SHP77 treated with DMSO at 0.1 percent for 48 hours (cell line): Measurements from ENCODE around the gene AGO3.
"Not testable (repeated sequence)": the region's sequence is repeated elsewhere in the genome, so short reads cannot be mapped to it uniquely, and the experiment has no call there.

Experiments used
- DNase-seq: peaks from one replicate; lab custom pipeline; 2025; lab: John Stamatoyannopoulos, UW

The AGO3 gene

DNA sequence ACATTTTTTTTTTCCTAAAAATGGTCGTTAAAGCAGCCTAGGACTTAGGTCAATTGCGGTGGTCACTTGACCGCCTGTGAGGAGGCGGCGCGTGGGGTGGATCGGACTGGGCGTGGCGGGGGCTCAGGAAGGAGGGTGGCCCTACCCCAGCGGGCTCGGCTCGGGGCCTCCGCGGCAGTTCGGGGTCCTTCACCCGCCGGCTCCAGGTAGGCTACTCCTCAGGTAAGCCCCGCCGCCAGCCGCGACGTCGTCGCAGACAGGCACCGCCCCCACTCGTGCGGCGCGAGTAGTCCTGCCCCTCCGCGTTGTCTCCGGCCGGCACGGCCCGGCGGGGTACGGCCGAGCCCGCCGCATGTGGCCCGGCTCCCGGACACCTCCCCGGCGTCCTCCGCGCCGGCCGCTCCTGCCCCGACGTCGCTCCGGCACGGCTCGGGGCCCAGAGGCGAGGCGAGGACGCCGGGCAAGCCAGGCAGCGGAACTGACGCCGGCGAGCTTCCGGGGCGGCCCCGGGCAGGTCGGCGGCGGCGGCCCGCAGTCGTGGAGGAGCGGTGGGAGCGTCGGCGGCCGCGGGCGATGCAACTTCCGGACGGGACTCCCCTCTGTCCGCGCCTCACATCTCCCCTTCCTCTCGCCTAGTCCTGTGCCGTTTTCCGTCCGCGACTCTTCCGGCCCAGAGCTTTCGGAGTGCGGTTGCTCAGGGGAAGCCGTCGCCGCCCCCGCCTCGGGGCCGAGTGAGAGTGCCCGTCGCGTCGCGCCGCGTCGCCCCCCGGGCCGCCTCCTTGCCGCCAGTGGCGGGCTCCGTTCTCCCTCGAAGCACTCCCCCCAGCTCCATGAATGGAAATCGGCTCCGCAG lies at the start of gene AGO3:
Gene AGO3 (plus strand): TSS at position 513 of the 853 bp plus-strand sequence. CDS start 322 bp downstream, at position 835.
- peak; percentile 64 for DNase-seq

DNA sequence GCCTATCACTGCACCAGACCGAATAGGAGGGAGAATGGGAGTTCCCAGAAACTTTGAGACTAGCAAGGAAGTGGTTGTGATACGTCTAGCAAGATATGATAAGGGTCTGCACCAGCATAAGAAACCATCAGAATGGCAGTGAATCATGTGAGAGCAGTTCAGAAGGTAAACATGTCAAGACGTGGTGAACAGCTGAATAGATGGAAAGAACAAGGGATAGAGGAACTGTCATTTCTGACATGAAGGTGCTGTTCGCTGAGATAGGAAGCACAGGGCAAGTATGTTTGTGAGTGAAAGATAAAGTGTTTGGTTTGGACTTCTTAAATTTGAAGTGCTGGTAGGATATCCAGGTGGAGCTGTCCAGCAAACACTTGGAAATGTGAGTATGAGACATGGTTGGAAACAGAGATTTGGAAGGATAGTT lies 49.0 kb upstream of the AGO3 start:
- no peak for DNase-seq

DNA sequence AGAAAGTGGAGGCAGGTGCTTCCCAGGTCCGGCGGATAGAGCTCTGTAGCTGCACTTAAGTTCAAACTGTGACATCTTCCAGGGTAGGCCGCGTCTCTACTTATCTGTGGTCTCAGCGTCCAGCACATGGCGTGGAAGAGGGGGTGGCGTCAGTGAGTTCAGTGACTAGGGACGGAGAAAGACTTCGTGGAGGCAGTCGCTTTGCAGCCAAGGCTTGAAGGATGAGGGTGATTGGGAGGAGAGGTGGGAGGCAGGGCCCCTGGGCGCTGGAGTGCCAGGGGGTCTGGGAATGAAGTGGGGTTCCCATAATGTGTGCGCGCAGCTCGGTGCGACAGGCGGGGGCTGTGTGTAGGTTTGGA lies 48.3 kb upstream of the AGO3 start:
- no peak for DNase-seq

GRCh38 chr1:35882945-35883634 lies 47.8 kb upstream of the AGO3 start, which contains the start of gene AGO1:
AGO1 (plus strand) TSS chr1:35883209; CDS start chr1:35883422, 213 bp downstream.
- DNase-seq, result peak; percentile 68

- DNase-seq, result peak; percentile 10
Observed at GRCh38 chr1:35883635-35884101, 47.2 kb upstream of the AGO3 start.

- no peak for DNase-seq
Observed at GRCh38 chr1:35884934-35885333, 46.0 kb upstream of the AGO3 start.

DNA sequence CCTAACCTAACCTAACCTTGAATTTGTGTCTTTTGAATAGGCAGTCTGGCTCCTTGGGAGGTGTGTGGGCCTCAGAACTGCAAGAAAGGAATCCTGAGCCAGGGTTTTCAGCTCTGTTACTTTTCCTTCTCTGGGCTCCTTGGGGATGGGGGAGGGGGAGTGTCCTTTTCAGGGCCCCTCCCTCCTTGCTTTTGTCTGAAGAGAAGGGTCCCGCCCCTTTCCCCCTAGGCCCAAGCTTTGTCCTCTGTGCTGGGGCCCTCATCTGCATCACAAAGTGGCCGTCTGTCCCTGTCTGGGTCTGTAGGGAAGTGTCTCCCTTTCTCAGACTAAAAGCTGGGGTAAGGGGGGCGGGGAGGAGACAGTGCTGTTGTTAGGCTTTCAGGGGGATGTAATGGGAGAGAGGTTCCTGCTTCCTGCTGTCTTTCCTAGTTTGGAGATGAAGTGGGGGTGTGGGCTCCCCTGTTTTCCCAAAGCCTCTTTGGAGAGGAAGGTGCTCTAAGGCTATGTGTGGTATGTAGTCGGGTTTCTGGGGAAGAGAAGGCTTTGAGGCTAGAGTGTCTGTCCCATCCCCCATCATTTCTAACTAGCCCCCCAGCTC lies 44.8 kb upstream of the AGO3 start:
- DNase-seq, result no peak

DNA sequence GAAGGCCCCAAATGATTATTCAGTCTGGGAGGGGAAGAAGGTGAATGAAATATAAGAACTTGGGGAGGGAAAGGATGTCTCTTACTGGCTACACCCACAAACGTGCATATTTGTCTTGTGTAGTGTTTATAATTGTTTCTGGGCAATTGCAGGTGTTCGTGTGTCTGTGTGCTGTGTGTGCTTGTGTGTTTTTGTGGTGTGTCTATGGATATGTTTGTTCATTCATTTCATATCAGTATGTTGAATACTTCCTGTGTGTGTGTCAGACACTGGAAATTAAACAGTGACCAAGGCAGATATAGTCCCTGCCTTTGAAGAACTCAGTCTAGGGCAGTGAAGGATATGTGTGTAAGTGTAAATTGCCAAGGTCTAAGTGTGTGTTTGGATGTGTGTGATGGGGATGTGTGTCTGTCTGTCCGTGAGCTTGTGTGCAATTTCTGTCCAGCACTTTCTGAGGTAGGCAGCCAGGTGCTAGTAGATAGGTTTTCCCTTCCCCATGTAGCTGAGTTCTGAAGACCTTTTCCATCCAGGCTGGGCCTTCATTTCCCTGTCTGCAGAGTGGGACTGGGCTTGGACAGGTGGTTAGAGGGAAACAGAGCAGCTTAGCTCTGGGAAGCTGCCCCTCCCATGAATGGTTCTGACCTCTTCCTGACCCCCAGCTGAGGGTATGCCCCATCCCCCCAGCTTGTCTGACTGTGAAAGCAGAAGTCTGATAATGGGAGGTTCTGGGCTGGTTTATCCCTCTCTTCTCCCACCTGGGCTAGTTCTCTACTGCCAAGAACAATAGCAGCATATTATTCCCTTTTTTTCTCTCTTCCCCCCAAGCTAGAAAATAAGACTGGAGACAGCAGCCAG lies 44.1 kb upstream of the AGO3 start:
- DNase-seq, result no peak

DNA sequence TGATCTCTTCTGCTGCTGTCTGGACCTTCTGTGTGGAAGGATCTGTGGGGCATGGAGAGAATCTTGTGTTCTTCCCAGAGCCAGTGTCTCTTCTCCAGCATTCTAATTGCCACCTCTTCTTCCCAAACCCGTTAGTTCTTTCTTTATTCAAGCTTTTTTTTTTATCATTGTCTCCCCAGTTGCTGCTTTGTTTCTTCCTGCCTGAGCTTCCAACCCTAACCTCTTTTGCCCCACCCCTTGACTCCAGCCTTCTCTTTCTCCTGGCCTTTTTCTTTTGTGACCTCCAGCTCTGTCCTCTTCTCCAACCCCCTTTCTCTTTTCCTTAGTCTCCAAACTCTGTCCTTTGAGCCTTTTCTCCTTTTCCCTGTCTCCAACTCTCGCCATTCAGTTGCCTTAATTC lies 43.4 kb upstream of the AGO3 start:
- no peak for DNase-seq

DNA sequence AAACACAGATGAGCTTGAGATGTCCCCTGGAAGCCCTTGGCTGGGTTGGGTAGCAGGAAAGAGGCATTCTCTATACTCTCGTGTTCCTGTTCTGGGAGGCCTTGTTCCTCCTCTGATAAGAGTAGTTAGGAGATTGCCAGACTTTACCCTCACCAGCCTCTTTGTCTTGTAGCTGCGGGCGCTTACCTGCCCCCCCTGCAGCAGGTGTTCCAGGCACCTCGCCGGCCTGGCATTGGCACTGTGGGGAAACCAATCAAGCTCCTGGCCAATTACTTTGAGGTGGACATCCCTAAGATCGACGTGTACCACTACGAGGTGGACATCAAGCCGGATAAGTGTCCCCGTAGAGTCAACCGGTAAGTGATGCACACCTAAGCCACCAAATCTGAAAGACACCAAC lies 42.6 kb upstream of the AGO3 start:
- DNase-seq, result no peak

- not testable (repeated sequence) for DNase-seq
Observed at GRCh38 chr1:35888981-35889380, 41.9 kb upstream of the AGO3 start.

DNA sequence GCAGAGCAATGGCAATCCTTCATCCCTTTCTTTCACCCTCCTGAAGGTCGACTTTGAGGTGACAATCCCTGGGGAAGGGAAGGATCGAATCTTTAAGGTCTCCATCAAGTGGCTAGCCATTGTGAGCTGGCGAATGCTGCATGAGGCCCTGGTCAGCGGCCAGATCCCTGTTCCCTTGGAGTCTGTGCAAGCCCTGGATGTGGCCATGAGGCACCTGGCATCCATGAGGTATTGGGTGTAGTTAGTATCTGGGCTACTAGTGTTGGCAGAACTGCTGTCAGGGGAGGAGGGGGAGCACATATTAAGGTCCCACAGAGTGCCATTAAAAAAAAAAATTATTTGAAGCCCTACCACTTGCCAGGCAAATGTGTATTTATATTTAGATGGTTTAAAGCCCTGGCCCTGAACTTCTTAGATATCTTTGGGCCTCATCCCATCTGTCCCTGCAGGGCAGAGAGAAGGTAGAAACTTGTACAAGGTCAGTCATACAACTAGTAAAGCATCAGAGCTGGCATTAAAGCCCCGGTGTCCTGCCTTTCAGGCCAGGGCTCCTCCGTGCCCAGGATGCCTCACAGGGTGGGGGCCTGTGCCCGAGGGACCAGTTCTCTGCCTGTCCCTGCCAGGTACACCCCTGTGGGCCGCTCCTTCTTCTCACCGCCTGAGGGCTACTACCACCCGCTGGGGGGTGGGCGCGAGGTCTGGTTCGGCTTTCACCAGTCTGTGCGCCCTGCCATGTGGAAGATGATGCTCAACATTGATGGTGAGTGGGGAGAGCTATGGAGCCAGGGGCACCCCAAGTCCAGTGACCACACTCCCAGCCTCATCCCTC lies 37.6 kb upstream of the AGO3 start:
- DNase-seq, result no peak

DNA sequence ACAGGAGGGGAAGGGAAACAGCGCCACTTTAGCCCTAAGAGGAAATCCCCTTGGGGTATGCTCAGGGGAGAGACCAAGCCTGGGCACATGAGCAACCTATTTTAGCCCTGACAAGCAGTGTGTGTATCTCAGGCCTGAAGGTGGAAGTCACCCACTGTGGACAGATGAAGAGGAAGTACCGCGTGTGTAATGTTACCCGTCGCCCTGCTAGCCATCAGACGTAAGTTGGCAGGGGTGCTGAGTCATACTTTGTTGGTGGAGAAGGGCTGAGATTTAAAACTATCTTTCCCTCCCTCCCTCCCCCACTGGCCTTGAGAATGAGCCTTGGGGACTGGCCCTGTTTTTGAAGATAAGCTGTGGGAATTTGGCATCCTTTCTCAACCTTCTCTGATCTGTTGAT lies 36.7 kb upstream of the AGO3 start:
- no peak for DNase-seq

DNA sequence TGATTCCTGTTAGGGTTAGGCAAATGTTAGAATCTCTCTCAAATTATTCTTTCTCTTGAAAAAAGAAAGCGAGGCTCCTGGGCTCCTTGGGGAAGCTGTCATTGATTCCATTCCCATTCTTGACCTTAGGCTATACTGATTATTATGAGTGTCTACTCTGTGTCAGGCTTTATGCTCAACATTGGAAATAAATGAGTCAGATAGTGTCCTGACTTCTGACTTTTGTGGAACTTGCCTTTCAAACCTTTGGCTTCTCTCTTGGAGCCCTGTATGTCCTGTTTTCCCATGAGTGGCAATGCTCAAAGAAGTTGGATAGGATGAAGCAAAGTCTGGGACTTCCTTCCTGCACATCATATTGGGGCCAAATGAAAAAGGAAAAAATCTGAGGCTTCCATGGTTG lies 36.2 kb upstream of the AGO3 start:
- no peak for DNase-seq

GRCh38 chr1:35899941-35900340 lies 31.0 kb upstream of the AGO3 start:
- DNase-seq, result no peak

GRCh38 chr1:35901235-35901634 lies 29.7 kb upstream of the AGO3 start:
- DNase-seq, result no peak

GRCh38 chr1:35902671-35903070 lies 28.2 kb upstream of the AGO3 start:
- DNase-seq, result no peak

DNA sequence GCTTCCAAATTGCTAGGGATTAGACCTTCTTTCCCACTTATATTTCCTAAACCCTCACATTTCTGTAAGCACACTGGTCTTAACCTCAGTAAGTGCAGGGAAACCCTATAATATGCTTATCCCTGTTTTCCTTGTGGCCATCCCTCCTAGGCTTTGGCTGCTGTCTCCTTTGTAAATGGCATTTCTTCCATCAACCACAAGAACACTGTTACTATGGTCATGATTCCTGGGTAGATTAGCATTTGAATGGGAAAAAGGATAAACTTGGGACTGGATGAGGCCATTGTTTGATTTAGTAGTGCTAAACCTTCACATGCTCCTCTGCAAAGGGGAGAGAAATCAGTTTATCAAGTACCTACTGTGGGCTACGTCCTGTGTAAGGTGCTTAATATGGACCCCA lies 16.2 kb upstream of the AGO3 start:
- no peak for DNase-seq

- DNase-seq, result no peak
Observed at GRCh38 chr1:35915693-35916092, 15.2 kb upstream of the AGO3 start.

DNA sequence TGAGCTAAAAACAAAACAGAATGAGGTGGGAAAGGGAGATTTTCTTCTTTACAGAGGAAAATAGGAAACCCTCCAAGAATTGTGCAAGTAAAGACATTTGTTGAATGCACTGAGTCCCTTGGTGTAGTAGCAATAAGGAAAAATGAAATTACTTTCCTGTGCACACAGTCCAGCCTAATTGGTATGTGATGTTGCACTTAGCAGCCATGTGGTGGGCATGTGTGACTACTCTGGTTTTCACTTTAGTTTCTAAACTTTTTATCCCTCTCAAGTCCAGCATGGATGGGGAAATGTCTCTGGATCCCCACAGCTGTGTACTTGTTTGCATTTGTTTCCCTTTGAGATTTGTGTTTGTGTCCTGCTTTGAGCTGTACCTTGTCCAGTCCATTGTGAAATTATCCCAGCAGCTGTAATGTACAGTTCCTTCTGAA lies 7.1 kb upstream of the AGO3 start:
- no peak for DNase-seq

DNA sequence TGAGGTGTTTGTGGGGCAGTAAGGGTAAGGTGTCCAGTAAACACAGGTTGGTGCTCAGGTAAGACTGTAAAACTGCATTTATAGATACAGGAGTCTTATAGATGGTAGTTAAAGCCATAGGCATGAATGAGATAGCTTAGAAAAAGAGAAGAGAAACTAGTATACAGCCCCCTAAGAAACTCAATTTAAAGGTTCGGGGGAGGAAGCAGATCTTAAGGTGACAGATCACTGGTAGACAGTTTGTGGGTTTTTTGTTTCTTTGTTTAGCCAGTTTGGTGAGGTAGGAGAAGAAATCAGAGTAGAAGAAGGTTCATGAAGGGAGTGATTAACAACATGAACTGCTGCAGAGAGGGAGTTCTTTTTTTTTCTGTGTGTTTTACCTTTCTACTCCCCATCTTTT lies 6.1 kb upstream of the AGO3 start:
- no peak for DNase-seq
